NOMO-1 (cell line): ENCODE measurements around the gene TBX10.
"Not testable (repeated sequence)": the region's sequence is repeated elsewhere in the genome, so short reads cannot be mapped to it uniquely, and the experiment has no call there.

ENCODE experiments used
- DNase-seq, 2 experiments: peaks; one replicate each; lab custom pipeline; 2025; ENCODE audit not compliant: unreplicated experiment in 2 of 2; lab: John Stamatoyannopoulos, UW

The TBX10 gene

DNA sequence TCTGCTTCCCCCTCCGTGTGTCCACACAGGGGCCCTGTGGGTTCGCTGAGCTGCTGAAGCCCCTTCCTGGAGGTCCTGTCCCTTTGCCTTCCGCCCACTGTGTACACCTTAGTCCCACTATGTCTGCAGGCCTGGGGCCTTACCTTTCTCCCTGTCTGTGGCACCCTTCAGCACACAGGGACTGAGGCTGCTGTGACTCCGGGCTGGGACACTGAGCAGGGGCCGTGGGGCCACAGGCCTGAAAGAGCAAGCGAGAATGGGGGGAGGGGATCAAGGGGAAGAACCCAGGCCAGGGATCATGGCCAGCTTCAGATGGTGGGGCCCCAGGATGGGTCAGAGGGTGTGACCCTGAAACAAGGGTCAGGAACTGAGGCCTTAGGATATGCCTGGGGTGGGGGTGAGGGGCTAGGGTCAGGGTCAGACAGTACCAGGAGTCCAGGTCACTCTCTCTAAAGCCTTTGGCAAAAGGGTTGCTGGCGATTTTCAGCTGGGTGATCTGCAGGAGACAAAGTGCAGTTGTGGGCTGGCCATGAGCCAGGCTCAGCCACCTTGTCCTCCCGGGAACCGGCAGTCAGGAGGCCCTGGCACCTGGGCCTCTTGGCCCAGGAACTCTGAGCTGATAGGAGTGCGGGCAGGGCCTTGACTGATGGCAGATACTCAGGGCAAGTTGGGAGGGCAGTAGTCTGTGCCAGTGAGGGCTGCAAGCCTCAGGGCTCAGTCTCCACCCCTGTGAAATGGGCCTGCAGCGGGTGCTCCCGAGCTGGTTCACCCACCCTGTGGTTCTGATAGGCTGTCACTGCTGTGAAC, 7.2 kb downstream of the TBX10 start:
- DNase-seq = no peak

DNA sequence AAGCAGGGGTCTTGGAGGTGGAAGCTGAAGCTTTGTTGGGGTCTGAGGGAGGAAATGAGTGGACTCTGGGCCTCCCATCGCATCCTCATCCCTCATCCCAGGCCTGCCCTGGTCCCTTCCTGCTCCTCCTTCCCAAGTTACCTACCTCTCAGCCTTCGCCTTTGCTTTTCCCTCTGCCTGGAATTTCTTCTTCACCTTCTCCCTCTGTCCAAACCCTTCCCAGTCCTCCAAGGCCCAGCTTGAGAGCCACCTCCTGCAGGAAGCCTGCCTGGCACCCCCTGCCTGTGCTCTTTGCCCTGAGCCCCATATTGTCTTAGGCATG, 7.7 kb downstream of the TBX10 start:
- no peak for DNase-seq

DNA sequence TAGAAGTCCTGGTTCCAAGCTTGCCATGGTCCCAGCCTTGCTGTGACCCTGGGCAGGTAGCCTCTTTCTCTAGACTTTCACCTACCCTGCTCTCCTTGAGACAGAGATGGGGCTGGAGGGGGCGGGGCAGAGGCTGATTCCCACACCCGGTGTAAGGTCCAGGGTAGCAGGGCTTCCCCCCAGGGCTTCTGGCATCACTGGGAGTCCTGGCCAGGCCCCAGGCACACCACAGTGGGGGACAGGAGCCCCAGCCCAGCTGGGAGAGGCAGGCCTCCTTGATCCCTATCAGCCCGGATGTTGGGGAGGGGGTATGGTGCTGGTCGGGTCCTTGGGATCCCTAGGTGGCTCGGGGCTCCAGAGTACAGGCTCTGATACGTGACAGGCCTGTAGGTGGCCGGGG, 8.2 kb downstream of the TBX10 start:
- no peak for DNase-seq

DNA sequence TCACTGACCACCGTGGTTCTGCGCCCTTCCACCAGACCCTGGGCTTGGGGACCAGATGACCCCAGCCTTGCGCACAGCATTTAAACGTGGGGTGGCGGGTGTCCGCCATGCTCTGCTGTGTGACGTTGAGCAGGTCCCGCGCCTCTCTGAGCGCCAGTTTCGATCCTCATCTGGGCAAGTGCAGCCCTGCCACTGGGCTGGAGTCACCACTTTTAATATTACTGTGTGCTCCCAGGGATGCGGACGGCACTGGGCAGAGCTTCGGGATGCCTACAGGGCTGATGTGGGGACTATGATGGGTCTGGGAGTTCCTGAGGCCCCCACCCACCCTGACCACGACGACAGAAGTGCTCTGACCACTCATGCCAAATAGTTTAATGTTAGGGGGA, 8.6 kb downstream of the TBX10 start:
- DNase-seq = no peak

DNA sequence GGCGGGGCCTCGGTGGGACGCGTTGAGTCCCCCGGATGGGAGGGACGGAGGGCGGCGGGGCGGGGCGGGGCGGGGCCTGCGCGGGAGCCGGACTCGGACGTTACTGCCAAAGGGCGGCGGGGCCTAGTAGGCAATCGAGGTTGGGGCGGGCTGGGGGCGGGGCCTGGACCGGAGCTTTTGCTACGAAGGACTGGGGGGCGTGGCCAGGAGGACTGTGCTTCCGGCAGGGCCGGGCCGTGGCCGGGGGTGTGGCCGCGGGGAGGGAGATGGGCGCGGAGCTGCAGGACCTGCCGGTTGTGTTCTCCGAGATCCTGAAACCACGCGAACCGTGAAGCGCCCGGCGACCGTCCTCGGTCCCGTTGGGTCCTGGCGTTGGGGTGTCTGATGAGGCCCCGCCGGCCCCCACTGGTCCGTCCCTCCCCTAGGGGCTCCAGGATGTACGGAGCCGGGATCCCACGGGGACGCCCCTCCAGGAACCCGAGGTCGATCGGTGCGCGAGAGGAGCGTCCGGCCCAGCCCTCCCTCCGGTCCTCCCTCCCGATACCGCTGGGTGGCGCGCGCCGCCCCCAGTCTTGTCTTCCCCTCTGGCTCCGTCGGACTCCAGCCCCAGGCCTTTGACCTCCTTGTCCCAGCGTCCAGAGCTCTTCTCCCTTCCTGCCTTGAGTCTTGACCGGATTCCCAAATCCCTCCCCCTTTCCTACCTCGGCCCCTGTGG, 9.2 kb downstream of the TBX10 start:
- peak; percentile 95 to 97 for DNase-seq

DNA sequence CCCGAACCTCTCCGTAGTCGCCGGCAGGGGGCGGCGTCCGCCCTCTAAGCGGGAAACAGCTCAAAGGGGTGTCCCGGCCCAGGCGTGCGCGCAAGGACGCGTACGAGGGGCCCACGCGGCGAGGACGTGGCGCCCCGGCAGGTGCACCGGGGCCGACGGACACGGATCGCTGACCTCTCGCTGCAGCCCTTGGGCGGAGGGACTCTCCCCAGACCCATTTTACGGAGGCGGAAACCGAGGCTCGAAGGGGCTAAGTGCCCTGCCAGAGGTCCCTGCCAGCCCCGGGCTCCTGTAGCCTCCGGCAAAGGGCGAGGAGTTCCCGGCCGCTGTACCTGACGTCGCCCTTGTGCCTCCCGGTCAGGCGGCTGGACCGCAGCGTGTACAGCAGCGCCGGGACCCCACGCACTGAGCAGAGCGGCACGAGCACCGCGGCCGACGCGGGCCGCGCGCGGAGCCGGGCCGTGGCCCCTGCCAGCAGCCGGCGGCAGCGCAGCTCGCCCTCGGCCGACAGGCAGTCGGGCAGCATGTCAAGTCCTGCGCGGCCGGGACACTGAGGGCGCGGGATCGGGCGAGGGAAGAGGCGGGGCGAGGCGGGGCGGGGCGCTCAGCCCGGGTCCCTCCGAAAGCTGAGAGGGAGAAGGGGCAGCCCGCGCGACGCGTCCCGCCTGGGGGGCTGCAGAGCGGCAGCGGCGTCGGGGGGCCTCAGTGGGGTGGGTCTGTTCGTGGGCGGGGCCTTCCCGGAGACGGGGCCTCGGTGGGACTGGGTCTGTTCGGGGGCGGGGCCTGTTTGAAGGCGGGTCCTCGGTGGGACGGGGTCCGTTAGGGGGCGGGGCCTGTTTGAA, 10.0 kb downstream of the TBX10 start, which contains the start of gene NUDT8:
Gene NUDT8 (minus strand): TSS at position 552 of the 842 bp plus-strand sequence. CDS start 26 bp downstream, at position 526.
- peak; percentile 85 for DNase-seq

DNA sequence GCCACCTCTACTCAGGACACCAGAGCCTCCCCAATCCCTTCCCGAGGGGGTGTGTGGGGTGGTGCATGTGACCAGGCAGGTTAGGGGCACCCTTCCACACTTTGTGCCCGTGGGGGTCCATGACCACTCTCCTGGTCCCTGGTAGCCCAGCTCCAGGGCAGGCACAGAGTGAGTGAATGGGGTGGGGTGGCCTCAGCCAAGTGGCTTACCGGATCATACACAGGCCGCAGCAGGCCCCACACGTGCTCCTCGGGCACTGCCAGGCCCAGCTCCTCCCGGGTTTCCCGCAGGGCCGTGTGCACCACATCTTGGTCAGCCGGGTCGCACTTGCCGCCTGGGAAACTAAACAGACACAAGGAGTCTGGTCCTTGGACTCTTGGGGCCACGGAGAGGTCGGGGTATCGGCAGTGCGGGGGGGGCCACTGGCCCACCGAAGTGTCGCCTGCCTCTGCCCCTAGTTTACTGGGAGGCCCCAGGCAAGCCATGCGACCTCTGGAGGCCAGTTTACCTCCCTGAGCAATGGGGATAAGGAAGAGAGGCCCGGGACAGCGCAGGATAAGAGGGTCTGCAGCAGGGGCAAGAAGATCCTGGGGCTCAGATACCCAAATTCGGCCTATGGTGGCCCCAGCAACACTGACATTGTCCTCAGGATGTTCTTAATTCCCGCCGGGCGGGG, 10.7 kb downstream of the TBX10 start:
- no peak for DNase-seq

DNA sequence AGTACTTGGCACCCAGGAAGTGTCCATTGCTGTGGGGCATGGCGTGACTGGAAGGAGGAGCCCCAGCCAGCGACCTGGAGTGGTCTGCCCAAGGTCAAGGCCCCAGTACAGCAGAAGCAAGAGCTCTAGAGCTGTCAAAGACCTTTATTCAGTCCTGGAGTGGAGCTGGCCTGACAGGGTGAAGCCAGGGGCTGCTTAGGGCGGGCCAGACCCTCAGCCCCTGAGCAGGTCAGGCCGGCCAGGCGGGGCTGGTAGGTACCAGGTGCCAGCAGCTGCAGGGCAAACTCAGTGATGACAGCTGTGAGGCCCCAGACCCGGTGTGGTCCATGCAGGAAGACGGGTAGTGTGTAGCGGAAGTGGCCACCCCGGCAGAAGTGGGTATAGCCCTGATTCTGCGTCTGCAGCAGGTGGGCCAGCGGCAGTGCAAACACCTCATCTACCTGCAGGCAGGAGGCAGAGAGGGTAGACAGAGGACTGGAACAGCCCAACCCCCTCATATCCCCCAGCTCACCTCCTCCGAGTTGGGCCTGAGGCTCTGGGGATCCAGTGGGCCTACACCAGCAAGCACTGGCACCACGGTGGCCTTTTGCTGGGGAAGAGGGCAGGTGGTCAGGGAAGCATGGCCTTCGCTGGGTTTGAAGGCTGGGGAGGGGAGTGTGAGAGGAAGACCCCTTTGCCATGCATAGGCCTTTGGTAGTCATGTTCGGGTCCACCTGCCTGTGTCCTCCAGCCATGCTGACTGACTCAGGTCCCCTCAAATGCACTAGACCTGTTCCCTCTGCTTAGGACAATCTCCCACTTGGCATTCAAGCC, 11.5 kb downstream of the TBX10 start:
- DNase-seq = no peak

DNA sequence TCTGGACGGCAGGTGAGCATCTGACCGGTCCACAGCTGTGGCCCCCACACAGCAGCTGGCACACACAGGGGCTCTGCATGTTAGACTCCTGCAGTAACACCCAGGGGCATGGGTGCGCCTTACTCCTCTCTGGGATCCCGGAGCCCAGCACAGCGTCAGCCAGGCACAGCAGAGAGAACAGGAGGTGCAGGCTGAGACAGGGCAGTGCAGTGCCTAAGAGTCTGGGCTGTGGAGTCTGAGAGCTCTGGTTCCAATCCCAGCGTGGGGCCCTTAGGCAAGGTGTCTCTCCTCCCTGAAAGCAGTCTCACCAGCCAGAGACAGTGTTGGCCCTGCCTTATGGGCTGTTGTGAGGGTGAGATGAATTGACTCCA, 12.1 kb downstream of the TBX10 start:
- no peak for DNase-seq

DNA sequence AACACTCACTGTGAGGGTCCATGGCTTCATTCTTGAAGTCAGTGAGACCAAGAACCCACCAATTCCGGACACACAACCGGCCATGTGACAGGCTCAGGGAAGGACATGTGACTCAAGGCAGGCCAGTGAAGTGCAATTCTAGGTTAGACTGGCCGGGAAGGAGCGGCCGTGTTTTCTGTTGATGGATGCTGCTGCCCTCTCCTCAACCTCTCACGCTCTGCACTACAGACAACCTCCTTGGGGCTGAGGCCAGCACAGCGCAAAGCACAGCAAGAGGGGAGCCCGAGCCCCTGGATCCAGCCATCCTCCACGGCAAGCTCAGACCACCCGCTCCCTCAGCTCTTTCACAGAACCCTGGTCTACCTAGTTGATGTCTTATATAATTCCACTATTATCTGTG, 12.6 kb downstream of the TBX10 start:
- no peak for DNase-seq

DNA sequence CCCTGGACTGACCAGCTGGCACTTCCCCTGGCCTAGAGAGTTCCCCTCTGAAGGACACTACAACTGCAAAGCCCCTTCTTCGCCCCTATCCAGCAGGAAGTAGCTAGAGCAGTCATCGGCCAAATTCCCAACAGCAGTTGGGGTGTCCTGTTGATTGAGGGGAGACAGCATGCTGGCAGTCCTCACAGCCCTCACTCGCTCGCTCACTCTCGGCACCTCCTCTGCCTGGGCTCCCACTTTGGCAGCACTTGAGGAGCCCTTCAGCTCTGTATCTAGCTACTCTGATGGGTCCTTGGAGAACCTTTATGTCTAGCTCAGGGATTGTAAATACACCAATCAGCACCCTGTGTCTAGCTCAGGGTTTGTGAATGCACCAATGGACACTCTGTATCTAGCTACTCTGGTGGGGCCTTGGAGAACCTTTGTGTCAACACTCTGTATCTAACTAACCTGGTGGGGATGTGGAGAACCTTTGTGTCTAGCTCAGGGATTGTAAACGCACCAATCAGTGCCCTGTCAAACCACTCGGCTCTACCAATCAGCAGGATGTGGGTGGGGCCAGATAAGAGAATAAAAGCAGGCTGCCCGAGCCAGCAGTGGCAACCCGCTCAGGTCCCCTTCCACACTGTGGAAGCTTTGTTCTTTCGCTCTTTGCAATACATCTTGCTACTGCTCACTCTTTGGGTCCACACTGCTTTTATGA, 13.3 kb downstream of the TBX10 start:
- not testable (repeated sequence) for DNase-seq

DNA sequence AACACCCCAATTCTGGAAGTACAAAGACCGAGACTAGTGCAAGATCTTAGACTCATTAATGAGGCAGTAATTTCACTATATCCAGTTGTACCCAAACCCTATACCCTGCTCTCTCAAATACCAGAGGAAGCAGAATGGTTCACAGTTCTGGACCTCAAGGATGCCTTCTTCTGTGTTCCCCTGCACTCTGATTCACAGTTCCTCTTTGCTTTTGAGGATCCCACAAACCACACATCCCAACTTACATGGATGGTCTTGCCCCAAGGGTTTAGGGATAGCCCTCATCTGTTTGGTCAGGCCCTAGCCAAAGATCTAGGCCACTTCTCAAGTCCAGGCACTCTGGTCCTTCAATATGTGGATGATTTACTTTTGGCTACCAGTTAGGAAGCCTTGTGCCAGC, 15.8 kb downstream of the TBX10 start:
- not testable (repeated sequence) for DNase-seq

DNA sequence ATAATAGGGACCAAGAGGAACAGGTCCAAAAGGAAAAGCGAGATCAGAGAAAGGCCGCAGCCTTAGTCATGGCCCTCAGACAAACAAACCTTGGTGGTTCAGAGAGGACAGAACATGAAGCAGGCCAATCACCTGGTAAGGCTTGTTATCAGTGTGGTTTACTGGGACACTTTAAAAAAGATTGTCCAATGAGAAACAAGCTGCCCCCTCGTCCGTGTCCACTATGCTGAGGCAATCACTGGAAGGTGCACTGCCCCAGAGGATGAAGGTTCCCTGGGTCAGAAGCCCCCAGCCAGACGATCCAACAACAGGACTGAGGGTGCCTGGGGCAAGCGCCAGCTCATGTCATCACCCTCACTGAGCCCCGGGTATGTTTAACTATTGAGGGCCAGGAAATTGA, 16.7 kb downstream of the TBX10 start:
- DNase-seq = not testable (repeated sequence)

DNA sequence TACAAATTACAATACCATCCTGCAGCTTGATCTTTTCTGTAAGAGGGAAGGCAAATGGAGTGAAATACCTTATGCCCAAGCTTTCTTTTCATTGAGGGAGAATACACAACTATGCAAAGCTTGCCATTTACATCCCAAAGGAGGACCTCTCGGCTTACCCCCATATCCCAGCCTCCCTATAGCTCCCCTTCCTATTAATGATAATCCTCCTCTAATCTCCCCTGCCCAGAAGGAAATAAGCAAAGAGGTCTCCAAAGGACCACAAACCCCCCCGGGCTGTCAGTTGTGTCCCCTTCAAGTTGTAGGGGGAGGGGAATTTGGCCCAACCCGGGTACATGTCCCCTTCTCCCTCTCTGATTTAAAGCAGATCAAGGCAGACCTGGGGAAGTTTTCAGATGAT, 17.6 kb downstream of the TBX10 start:
- DNase-seq = not testable (repeated sequence)

DNA sequence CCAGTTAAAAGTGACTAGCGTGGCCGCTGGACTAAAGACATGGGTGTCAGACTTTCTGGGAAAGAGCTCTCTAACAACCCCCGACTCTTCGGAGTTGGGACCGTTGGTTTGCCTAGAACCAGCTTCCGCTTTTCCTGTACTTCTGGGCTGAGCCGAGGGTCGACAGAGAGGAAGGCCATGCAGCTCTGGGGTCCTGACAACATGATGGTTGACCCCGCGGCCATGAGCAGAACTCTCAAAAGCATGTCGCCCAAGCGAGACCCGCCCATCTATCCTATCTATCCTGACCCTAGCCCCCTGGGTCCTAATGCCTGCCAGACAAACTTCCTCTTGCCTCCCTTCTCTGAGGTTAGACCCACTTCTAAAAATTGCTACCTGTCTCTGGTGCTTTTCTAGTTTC, 18.9 kb downstream of the TBX10 start:
- not testable (repeated sequence) for DNase-seq

DNA sequence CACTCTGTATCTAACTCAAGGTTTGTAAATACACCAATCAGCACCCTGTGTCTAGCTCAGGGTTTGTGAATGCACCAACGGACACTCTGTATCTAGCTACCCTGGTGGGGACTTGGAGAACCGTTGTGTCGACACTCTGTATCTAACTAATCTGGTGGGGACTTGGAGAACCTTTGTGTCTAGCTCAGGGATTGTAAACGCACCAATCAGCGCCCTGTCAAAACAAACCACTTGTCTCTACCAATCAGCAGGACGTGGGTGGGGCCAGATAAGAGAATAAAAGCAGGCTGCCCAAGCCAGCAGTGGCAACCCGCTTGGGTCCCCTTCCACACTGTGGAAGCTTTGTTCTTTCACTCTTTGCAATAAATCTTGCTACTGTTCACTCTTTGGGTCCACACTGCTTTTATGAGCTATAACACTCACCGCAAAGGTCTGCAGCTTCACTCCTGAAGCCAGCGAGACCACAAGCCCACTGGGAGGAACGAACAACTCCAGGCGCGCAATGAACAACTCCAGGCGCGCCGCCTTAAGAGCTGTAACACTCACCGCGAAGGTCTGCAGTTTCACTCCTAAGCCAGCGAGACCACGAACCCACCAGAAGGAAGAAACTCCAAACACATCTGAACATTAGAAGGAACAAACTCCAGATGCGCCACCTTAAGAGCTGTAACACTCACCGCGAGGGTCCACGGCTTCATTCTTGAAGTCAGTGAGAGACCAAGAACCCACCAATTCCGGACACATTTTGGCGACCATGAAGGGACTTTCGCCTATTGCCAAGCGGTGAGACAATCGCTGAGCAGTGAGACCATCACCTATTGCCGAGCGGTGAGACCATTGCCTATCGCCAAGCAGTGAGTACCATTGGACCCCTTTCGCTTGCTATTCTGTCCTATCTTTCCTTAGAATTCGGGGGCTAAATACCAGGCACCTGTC, 19.6 kb downstream of the TBX10 start:
- DNase-seq = not testable (repeated sequence)

DNA sequence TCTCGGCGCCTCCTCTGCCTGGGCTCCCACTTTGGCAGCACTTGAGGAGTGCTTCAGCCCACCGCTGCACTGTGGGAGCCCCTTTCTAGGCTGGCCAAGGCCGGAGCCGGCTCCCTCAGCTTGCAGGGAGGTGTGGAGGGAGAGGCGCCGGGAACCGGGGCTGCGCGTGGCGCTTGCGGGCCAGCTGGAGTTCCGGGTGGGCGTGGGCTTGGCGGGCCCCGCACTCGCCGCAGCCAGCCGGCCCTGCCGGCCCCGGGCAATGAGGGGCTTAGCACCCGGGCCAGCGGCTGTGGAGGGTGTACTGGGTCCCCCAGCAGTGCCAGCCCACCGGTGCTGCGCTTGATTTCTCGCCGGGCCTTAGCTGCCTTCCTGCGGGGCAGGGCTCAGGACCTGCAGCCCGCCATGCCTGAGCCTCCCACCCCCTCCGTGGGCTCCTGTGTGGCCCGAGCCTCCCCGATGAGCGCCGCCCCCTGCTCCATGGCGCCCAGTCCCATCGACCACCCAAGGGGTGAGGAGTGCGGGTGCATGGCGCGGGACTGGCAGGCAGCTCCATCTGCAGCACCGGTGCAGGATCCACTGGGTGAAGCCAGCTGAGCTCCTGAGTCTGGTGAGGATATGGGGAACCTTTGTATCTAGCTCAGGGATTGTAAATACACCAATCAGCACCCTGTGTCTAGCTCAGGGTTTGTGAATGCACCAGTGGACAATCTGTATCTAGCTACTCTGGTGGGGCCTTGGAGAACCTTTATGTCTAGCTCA, 20.5 kb downstream of the TBX10 start:
- DNase-seq = not testable (repeated sequence)
